ENCODE measurements around the gene CABP5. TPM values are rescaled to one million over a fixed set of nuclear protein-coding genes. Genes with fewer than 3 reads are reported as not detected.
"Not testable (repeated sequence)": the region's sequence is repeated elsewhere in the genome, so short reads cannot be mapped to it uniquely, and the experiment has no call there.

Gene CABP5
- total RNA-seq, 2 donors from 2014 or later = not detected

- no peak for DNase-seq (ENCODE audit: low spot score)
- TF ChIP-seq CTCF (IDR thresholded peaks at IDR 0.05) = no peak
- ATAC-seq (ENCODE audit: insufficient number of reproducible peaks, low FRiP score, low read depth) = no peak
Observed at GRCh38 chr19:48081106-48081505, 37.2 kb upstream of the CABP5 start.

GRCh38 chr19:48070177-48070769, 26.4 kb upstream of the CABP5 start:
- not testable (repeated sequence) for H3K4me3 ChIP-seq; DNase-seq (ENCODE audit: low spot score); H3K27ac ChIP-seq; ATAC-seq (ENCODE audit: insufficient number of reproducible peaks, low FRiP score, low read depth); H3K27me3 ChIP-seq (replicated peaks; ENCODE audit: insufficient read depth); H3K9me3 ChIP-seq; H3K4me1 ChIP-seq (ENCODE audit: control insufficient read depth in 1 of 2, low read depth in 2 of 2)
- H3K36me3 ChIP-seq = peaks cover 14% of the 10 kb centered on the region

More at GRCh38 chr19:48081106-48081505, 37.2 kb upstream of the CABP5 start:
- H3K9me3 ChIP-seq = no peaks in the 10 kb centered on the region
- no peak overlapping the region for H3K27ac ChIP-seq
- no peak overlapping the region for H3K4me3 ChIP-seq
- H3K4me1 ChIP-seq (ENCODE audit: control insufficient read depth in 1 of 2, low read depth in 2 of 2) = no peaks in the 10 kb centered on the region
- H3K27me3 ChIP-seq (replicated peaks; ENCODE audit: insufficient read depth) = no peaks in the 10 kb centered on the region
- peaks cover 12% of the 10 kb centered on the region for H3K36me3 ChIP-seq

- peaks cover 17% of the 10 kb centered on the region for H3K36me3 ChIP-seq
- ATAC-seq (ENCODE audit: insufficient number of reproducible peaks, low FRiP score, low read depth) (no peak), DNase-seq (ENCODE audit: low spot score) (no peak)
- H3K4me1 ChIP-seq (ENCODE audit: control insufficient read depth in 1 of 2, low read depth in 2 of 2) = no peaks in the 10 kb centered on the region
- no peak overlapping the region for H3K27ac ChIP-seq
- no peak overlapping the region for H3K4me3 ChIP-seq
- no peaks in the 10 kb centered on the region for H3K9me3 ChIP-seq
- no peaks in the 10 kb centered on the region for H3K27me3 ChIP-seq (replicated peaks; ENCODE audit: insufficient read depth)
- no peak for TF ChIP-seq CTCF (IDR thresholded peaks at IDR 0.05)
Observed at GRCh38 chr19:48069435-48069834, 25.6 kb upstream of the CABP5 start.

DNA sequence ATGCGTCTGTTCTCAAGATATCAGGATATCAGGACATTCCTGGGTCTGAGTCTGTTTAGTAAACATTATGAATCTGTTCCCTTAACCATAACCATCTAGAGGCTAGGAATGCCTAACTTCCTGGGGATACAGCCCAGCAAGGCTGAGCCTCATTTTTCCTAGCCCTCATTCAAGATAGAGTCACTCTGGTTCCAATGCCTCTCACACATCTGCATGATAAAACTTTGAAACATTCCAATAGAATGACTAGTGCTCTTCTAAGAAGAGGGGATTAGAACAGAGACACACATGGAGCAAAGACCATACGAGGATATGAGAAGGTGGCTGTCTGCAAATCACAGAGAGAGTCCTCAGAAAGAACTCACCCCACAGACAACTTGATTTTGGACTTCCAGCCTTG, 20.6 kb upstream of the CABP5 start:
- TF ChIP-seq CTCF (IDR thresholded peaks at IDR 0.05) = no peak
- H3K4me1 ChIP-seq (ENCODE audit: control insufficient read depth in 1 of 2, low read depth in 2 of 2) = no peaks in the 10 kb centered on the region
- peaks cover 13% of the 10 kb centered on the region for H3K36me3 ChIP-seq
- H3K27me3 ChIP-seq (replicated peaks; ENCODE audit: insufficient read depth) = no peaks in the 10 kb centered on the region
- no peak overlapping the region for H3K27ac ChIP-seq
- no peaks in the 10 kb centered on the region for H3K9me3 ChIP-seq
- ATAC-seq (ENCODE audit: insufficient number of reproducible peaks, low FRiP score, low read depth) = no peak
- no peak for DNase-seq (ENCODE audit: low spot score)
- H3K4me3 ChIP-seq = no peak overlapping the region

DNA sequence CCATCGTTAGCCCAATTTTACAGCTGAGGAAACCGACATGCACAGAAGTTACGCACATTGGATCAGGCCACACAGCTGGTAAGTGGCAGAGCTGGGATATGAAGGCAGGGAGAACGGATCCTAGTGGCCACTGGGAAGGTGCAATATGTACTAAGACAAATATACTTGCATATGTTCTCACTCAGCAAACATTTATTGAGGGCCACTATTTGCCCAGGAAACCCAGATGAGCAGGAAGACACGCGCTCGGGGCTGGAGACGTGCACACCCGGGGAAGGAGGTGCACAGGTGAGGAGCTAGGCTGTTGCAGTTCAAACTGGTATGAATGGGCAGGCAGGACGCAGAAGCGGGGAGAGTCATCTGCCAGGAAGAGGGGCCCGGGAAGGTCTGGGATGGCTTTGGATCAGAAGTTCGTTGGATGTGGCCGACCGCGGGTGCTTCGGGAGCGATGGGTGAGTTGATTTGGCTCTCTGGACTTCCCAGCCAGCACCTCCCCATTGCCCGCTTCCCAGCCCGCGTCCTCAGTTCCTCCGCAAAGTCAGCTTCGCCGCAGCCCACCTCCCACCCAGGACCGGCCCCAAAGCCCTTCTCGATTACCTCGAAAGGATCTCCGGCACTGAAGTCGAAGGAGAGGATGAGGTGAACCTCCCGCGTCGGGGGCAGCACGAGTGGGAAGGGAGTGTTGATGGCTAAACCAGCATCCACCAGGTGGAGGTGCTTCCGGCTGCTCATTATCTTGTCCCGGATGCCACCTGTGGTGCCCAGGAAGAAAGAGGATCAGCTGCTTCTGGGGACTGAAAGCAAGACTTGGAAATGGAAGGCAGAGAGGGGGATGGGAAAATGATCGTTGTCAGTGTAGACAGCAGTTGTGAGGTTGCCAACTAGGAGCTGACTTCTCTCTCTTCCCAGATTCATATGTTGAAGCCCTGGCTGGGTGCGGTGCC, 17.8 kb upstream of the CABP5 start:
- no peak for ATAC-seq (ENCODE audit: insufficient number of reproducible peaks, low FRiP score, low read depth)
- no peak for DNase-seq (ENCODE audit: low spot score)
- H3K4me3 ChIP-seq = no peak overlapping the region
- no peak for TF ChIP-seq CTCF (IDR thresholded peaks at IDR 0.05)
- H3K27ac ChIP-seq = no peak overlapping the region
- H3K36me3 ChIP-seq = peaks cover 13% of the 10 kb centered on the region
- H3K27me3 ChIP-seq (replicated peaks; ENCODE audit: insufficient read depth) = no peaks in the 10 kb centered on the region
- H3K9me3 ChIP-seq = no peaks in the 10 kb centered on the region
- H3K4me1 ChIP-seq (ENCODE audit: control insufficient read depth in 1 of 2, low read depth in 2 of 2) = no peaks in the 10 kb centered on the region
